GM12878 (cell line): ENCODE measurements around the gene DDHD1. TPM values are rescaled to one million over a fixed set of nuclear protein-coding genes. Genes with fewer than 3 reads are reported as not detected.

Experiments
- ATAC-seq: fragments of 200-7000 bp; cut with Tn5 transposase; 3 replicates; pipeline ENCODE4 v1.9.1; 2020; ENCODE audit warnings: mild to moderate bottlenecking, moderate library complexity
- BruUV-seq: library from RNA; stranded (reverse); fragments of 400-500 nt; replicated peaks from 2 replicates; lab custom pipeline; 2021; lab: Mats Ljungman, UMichigan
- CTCF ChIA-PET: fragments of 300-600 bp; sonication (Branson Sonifier 250); formaldehyde crosslinking; extraction: SDS; loops from one replicate; lab custom pipeline; 2021; ENCODE audit warnings: inconsistent platforms; lab: Yijun Ruan, JAX
- POLR2A ChIA-PET: fragments of 350-600 bp; formaldehyde crosslinking; extraction: SDS; loops from one replicate; lab custom pipeline; 2021; ENCODE audit warnings: inconsistent platforms; lab: Charles Lee
- RAD21 ChIA-PET: fragments of 300-600 bp; sonication (Branson Sonifier 250); formaldehyde crosslinking; loops from one replicate; lab custom pipeline; 2023; ENCODE audit warnings: antibody characterized with exemption; ENCODE audit not compliant: unreplicated experiment; lab: Charles Lee
- SMC1A ChIA-PET: fragments of 300-600 bp; sonication (Branson Sonifier 250); formaldehyde crosslinking; loops from one replicate; lab custom pipeline; 2023; ENCODE audit not compliant: unreplicated experiment, uncharacterized antibody; lab: Charles Lee
- DNase-seq: peaks from one replicate; pipeline ENCODE4 v3.0.0-alpha.2; 2011; ENCODE audit warnings: low read depth, low spot score
- FAIRE-seq: peaks from 3 replicates; lab custom pipeline; 2011; peaks lifted over from hg19 to GRCh38; lab: Jason Lieb, UNC
- H2AFZ ChIP-seq: 2 replicates; pipeline ENCODE4 v1.6.0; 2011; ENCODE audit warnings: low read depth, low read length, control low read depth; ENCODE audit not compliant: control insufficient read depth
- H3K27ac ChIP-seq: 2 replicates; pipeline ENCODE4 v1.5.1; 2011; ENCODE audit warnings: control low read depth; ENCODE audit not compliant: control insufficient read depth, insufficient read depth
- H3K27me3 ChIP-seq, 2 experiments: replicated peaks in 1 of 2; 2 replicates each; pipeline versions ENCODE4 v1.6.0 to v1.6.1; 2011; ENCODE audit warnings: low read length in 1 of 2; ENCODE audit not compliant: control insufficient read depth in 2 of 2, insufficient read depth in 2 of 2
- H3K36me3 ChIP-seq, 2 experiments: 2 replicates each; pipeline ENCODE4 v1.5.1; 2011; ENCODE audit warnings: low read length in 1 of 2; ENCODE audit not compliant: control insufficient read depth in 2 of 2, insufficient read depth in 2 of 2
- H3K4me1 ChIP-seq: 2 replicates; pipeline ENCODE4 v1.6.1; 2011; ENCODE audit warnings: mild to moderate bottlenecking, low read length, moderate library complexity, mixed read lengths; ENCODE audit not compliant: control insufficient read depth, insufficient read depth
- H3K4me2 ChIP-seq: 2 replicates; pipeline ENCODE4 v1.6.0; 2011; ENCODE audit warnings: control low read depth; ENCODE audit not compliant: control insufficient read depth, insufficient read depth
- H3K4me3 ChIP-seq: fragments of 200-600 bp; sonication (generic); 2 replicates; pipeline ENCODE4 v1.5.1; 2016
- H3K79me2 ChIP-seq: 2 replicates; pipeline ENCODE4 v1.6.0; 2011; ENCODE audit warnings: low read length; ENCODE audit not compliant: control insufficient read depth, insufficient read depth
- H3K9ac ChIP-seq: 2 replicates; pipeline ENCODE4 v1.8.0; 2011; ENCODE audit warnings: low read length, control low read depth, mixed read lengths; ENCODE audit not compliant: control insufficient read depth, insufficient read depth
- H3K9me3 ChIP-seq: replicated peaks from 3 replicates; pipeline ENCODE4 v1.5.1; 2011; ENCODE audit warnings: mild to moderate bottlenecking, low read length; ENCODE audit not compliant: control insufficient read depth, insufficient read depth
- H4K20me1 ChIP-seq: 2 replicates; pipeline ENCODE4 v1.6.0; 2011; ENCODE audit not compliant: control insufficient read depth, insufficient read depth
- BHLHE40 ChIP-seq, 2 experiments: fragments of 450-650 bp in 1 of 2; IDR thresholded peaks; 2 replicates each; pipeline ENCODE4 v1.6.1; 2011 to 2017; ENCODE audit warnings: low read depth in 2 of 2, borderline replicate concordance in 1 of 2, improper control_type of control experiment in 1 of 2, low read length in 1 of 2, mild to moderate bottlenecking in 1 of 2
- ELK1 ChIP-seq: IDR thresholded peaks from 2 replicates; pipeline ENCODE4 v1.6.1; 2012; ENCODE audit warnings: low read depth, low read length, improper control_type of control experiment
- MEF2A ChIP-seq: IDR thresholded peaks from 2 replicates; pipeline ENCODE4 v1.6.1; 2011; ENCODE audit warnings: low read depth, mild to moderate bottlenecking, low read length, moderate library complexity; ENCODE audit not compliant: insufficient read depth
- MEF2B ChIP-seq: fragments of 450-650 bp; IDR thresholded peaks from 2 replicates; pipeline ENCODE4 v1.6.1; 2018; ENCODE audit warnings: mild to moderate bottlenecking, moderate library complexity; ENCODE audit not compliant: partially characterized antibody, poor library complexity, severe bottlenecking
- RAD51 ChIP-seq: fragments of 450-650 bp; IDR thresholded peaks from 2 replicates; pipeline ENCODE4 v1.6.1; 2016; ENCODE audit warnings: moderate library complexity, mild to moderate bottlenecking, inconsistent platforms
- USF1 ChIP-seq: IDR thresholded peaks from 2 replicates; pipeline ENCODE4 v1.6.1; 2011; ENCODE audit warnings: borderline replicate concordance, low read depth, mild to moderate bottlenecking, moderate library complexity, mixed read lengths, low read length; ENCODE audit not compliant: insufficient read depth; ENCODE audit errors: extremely low read length
- WGBS: methylation state at CpG from one replicate; pipeline ENCODE4 v1.1.6; 2016; ENCODE audit warnings: low lambda C conversion rate; ENCODE audit not compliant: insufficient replicate concordance, insufficient coverage; ENCODE audit errors: missing lambda C conversion rate; 5-methylcytosine and 5-hydroxymethylcytosine counted together
- in situ Hi-C: fragments of 300-500 bp; cut with MboI; formaldehyde crosslinking; loops from 9 replicates; pipeline ENCODE4 v1.14.3; 2018; ENCODE audit warnings: mixed read lengths
- intact Hi-C: fragments of 100-400 bp; cut with micrococcal nuclease; formaldehyde crosslinking; loops from one replicate; pipeline ENCODE4 v1.14.2; 2022; ENCODE audit not compliant: unreplicated experiment
- polyA plus RNA-seq, 11 experiments: library from polyadenylated mRNA; depleted of rRNA in 4 of 11; unstranded in 6 of 11; stranded (reverse) in 5 of 11; fragments of >200 nt; fragmentation: Nextera tagmentation in 4 of 11; fragmentation: Illumina TruSeq in 1 of 11; extraction: Ambion mirVana in 4 of 11; extraction: Trizol in 1 of 11; gene quantifications; 1 replicate in 1 of 11; 2 replicates in 10 of 11; pipeline versions ENCODE4 v1.2.1 to v1.2.3, GENCODE V29; 2011 to 2016; ENCODE audit warnings: inconsistent platforms in 2 of 11, missing spikeins in 2 of 11, low read depth in 1 of 11
- total RNA-seq, 4 experiments: library from RNA; depleted of rRNA in 3 of 4; stranded (reverse); fragments of >200 nt in 3 of 4; fragmentation: Illumina TruSeq in 1 of 4; extraction: Trizol in 1 of 4; gene quantifications; 2 replicates each; pipeline versions ENCODE4 v1.2.1 to v1.2.3, GENCODE V29; 2013 to 2021

The DDHD1 gene
- total and polyA plus RNA-seq, 10 of the 15 experiments (the other 5 are each of a cell fraction or from before 2014, with no cell fraction given) = 7.7 to 52.3 (median 28.5) TPM

GRCh38 chr14:53126731-53127130 lies 26.4 kb downstream of the DDHD1 start:
- SMC1A ChIA-PET = interaction anchor here (0.8 to 2.0 kb wide), 11 partner anchors 9 to 385 kb away, joined by 3 to 17 read pairs (median 7); partner anchors contain the start of gene DDHD1
- BruUV-seq = no TSS peak

More at GRCh38 chr14:53126731-53127130, 26.4 kb downstream of the DDHD1 start:
- intact Hi-C loops = no loop called here
- in situ Hi-C loops = no loop called here
- H3K27ac ChIP-seq = peak overlapping the region; percentile 71
- peak overlapping the region; percentile 13; the same call in 1 of the 2 replicates for H3K9ac ChIP-seq
- H3K36me3 ChIP-seq = peaks cover 0 to 5% of the 10 kb centered on the region in 2 experiments; a peak in 3 of 4 replicates
- no peaks in the 10 kb centered on the region for H4K20me1 ChIP-seq
- peaks cover 4% of the 10 kb centered on the region for H3K4me1 ChIP-seq
- peaks cover 12% of the 10 kb centered on the region for H3K9me3 ChIP-seq
- DNase-seq = no peak
- peak overlapping the region; percentile 20 for H3K4me3 ChIP-seq
- 30% methylated on average over 6 of the region's 6 CpGs for WGBS
- no peaks in the 10 kb centered on the region for H3K27me3 ChIP-seq
- no peak for TF ChIP-seq ELK1
- peak; percentile 62; the same call in 1 of the 2 replicates for TF ChIP-seq MEF2A
- peak; percentile 54 to 66 for TF ChIP-seq BHLHE40 (IDR thresholded peaks at IDR 0.05; ENCODE audit: borderline replicate concordance in 1 of 2, low read depth in 2 of 2, low read length in 1 of 2)
- TF ChIP-seq RAD51 = peak; percentile 55; the same call in 1 of the 2 replicates
- peak; percentile 27 for TF ChIP-seq MEF2B
- no peak for TF ChIP-seq USF1
- ChIA-PET CTCF (no interaction called here), POLR2A (interaction anchor here (0.5 to 1.3 kb wide), 4 partner anchors 8 to 44 kb away, joined by 3 to 6 read pairs (median 4); partner anchors contain the start of gene DDHD1), RAD21 (interaction anchor here (0.8 to 1.3 kb wide), 4 partner anchors 16 to 26 kb away, joined by 3 to 6 read pairs (median 6); partner anchors contain the start of gene DDHD1)
- no peak for FAIRE-seq
- peak overlapping the region; percentile 81 for H3K4me2 ChIP-seq
- peaks cover 79% of the 10 kb centered on the region for H3K79me2 ChIP-seq
- no peak overlapping the region for H2AFZ ChIP-seq
- ATAC-seq = peak; percentile 45
